HG03354 (cell line): ENCODE measurements around the gene THTPA.

Experiments
- ATAC-seq: cut with Tn5 transposase; IDR thresholded peaks from one replicate; pipeline ENCODE4 v1.9.1; 2021; ENCODE audit warnings: mild to moderate bottlenecking; ENCODE audit not compliant: unreplicated experiment, poor library complexity, severe bottlenecking

The THTPA gene

DNA sequence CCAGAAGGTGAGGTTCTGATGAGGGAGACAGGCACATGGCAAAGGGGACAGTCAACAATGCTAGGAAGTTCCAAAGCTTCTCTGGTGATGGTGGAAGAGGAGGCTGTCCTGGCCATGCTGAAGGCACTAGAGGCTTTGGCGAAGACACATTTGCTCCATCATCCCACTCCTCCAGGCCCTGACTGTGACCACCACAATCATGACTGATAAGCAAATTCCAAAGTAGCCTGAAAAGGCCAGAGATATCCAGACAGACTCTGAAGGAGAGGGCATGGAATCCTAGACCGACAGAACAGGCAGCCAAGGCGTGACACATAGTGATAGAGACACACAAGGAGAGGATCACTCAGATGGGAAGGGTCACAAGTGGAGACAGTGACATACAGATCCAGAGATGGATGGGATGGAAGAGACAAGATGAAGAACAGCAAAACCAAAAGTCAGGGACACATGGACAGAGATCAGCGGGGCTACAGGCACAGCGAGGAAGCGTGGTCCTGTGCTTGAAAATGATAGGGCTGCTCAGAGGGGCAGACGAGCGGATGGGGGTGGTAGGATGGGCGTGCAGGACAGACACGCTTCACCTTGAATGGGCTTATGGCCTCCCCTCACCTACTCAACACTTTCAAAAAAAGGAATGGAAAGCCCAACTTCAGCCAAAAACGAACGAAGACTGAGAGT, 5.8 kb upstream of the THTPA start:
- no peak for ATAC-seq

DNA sequence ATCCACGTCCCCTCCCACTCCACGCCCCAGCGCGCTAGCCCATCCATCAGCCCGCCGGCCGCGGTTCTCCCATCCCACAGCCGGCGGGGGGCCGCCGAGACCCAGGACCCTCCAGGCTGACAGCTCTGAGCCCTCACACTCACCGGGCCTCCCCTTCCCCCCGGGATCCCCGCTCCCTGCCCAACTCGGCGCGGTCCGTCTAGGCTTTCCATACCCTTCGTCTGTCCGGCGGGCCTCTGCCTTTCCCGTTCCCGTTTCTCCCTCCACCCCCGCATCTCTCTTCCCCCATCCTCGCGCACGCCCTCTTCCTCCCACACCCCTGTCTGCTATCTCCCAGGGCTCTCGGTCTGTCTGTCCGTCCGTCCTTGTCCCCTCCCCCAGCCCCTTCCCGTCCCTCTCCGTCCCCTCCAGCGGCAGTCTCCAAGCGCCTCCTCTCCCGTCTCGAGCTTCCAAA, 5.2 kb upstream of the THTPA start:
- no peak for ATAC-seq

DNA sequence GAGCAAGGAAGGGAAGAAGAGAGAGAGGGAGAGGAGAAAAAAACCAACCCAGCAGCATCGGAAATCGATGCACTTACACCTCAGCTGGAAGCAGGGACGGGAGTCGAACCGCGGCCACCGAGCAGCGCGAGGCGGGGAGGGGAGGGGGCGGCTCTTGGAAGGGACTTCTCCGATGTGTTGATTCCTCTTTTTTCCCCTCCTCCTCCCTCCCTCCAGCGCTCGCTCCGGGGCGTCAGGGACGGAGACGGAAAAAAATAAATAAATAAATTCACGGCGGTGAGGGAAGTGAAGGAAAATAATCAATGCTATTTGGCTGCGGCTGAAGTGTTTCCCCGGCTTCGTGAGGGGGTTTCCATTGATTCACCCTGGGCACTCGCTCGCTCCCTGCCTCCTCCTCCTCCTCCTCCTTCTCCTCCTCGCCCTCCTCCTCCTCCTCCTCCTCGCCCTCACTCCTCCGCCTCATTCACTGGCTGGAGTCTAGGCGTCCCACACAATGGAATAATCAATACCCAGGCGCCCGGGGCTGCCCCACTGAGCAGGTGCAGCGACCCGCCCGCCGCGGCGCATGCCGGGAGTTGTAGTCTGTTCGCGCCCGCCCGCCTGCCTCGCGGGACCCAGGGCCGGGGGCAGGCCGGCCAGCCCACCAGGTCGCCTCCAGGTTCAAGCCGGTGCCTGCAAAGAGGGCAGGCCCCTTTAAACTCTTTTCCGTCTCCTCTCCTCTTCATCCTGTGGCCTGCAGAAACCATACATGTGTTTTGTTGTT, 4.6 kb upstream of the THTPA start, which contains the start of gene ZFHX2:
Gene ZFHX2, minus strand, starts transcription at position 500 of the 763 bp plus-strand sequence. CDS start 16,440 bp downstream, outside the sequence.
- peak; percentile 56 for ATAC-seq

DNA sequence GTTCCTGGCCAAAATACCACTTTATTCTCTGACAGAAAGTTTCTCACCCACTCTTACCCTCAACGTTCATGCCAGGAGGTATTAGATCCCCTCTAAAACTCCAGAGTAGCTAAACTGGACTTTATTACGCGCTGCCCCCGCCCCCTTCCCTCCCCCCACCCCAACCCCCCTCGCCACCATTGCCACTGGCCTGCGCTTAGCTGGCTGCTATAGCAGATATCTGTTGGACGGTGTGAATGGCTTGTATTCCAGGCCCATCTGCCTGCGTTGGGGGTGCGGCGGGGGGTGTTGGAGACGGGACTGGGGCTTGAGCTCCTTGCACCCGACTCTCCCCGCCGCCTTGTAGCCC, 564 bp upstream of the THTPA start:
- no peak for ATAC-seq

DNA sequence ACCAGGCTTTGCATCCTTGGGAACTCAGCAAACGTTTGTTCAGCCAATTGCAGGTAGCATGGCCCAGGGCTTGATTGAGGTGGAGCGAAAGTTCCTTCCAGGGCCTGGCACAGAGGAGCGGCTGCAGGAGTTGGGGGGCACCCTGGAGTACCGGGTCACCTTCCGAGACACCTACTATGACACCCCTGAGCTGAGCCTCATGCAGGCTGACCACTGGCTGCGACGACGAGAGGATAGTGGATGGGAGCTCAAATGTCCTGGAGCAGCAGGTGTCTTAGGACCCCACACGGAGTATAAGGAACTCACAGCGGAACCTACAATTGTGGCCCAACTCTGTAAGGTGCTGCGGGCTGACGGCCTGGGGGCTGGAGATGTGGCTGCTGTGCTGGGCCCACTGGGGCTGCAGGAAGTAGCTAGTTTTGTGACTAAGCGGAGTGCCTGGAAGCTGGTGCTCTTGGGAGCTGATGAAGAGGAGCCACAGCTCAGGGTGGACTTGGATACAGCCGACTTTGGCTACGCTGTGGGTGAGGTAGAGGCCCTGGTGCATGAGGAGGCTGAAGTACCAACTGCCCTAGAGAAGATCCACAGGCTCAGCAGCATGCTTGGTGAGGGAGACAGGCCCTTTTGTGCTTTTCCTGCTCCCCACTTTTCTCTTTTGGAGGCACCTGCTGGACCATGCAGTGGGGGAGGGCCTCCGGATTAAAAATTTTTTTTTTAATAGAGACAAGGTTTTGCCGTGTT, 799 bp downstream of the THTPA start:
- no peak for ATAC-seq

DNA sequence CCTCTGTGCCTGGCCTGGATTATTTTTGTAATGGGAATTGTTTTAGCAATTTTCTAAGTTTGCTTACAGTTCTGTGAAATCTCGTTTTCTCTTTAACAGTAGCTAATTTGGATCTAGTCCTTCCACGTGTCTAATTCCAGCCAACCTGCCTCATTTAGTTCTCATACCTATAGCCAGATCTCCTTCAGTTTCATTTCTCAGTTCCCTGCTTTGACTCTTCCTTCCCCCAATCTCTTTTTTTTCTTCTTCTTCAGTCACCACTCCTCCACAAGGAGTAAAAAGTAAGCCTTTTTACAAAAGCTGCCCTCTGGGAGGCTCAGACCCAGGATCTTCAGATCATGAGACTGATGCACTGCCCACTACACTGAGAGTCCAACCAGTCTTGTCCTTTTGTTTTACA, 1.4 kb downstream of the THTPA start:
- no peak for ATAC-seq

DNA sequence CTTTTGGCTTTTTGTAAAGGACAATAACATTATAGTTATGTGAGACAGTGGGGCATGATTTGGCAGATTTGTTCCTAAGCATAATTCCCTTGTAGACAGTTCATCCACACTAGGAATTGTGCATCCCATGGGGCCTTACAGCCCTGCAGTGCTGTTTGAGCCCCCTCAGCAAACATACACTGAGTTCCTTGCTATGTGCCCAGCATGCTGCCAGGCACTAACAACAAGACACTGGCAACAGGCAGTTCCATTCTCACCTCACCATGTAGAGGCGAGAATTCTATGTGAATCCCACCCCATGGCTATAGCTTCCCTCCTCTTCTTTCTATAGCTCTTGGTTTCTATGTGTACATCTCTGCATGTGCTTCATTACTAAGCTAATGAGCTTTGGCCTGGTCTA, 1.9 kb downstream of the THTPA start:
- no peak for ATAC-seq

DNA sequence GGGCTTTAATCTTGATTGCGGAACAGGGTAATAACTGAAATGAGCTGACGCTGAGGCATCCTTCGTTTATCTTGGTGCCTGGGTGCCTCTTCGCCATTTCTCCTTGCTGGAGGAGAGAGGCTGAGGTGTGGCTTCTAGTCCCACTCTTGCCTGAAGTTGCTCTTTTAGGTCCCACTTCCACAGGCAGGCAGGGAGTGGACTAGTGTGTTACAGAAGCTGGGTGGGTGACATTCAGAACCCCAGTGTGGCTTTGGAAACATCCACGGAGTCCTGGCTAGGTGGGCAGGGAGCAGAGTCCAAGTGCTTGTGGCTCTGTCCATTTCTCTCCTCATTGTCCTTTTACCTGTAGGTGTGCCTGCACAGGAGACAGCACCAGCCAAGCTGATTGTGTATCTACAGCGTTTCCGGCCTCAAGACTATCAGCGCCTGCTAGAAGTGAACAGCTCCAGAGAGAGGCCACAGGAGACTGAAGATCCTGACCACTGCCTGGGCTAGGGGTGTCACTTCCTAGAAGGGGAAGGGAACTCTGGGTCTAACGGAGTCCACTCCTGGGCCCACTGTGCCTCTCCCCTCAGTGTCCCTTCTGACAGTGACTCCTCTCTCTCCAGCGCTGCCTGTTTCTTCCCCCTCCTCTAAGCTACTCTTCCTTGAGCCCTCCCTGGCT, 2.4 kb downstream of the THTPA start:
- ATAC-seq, result no peak

DNA sequence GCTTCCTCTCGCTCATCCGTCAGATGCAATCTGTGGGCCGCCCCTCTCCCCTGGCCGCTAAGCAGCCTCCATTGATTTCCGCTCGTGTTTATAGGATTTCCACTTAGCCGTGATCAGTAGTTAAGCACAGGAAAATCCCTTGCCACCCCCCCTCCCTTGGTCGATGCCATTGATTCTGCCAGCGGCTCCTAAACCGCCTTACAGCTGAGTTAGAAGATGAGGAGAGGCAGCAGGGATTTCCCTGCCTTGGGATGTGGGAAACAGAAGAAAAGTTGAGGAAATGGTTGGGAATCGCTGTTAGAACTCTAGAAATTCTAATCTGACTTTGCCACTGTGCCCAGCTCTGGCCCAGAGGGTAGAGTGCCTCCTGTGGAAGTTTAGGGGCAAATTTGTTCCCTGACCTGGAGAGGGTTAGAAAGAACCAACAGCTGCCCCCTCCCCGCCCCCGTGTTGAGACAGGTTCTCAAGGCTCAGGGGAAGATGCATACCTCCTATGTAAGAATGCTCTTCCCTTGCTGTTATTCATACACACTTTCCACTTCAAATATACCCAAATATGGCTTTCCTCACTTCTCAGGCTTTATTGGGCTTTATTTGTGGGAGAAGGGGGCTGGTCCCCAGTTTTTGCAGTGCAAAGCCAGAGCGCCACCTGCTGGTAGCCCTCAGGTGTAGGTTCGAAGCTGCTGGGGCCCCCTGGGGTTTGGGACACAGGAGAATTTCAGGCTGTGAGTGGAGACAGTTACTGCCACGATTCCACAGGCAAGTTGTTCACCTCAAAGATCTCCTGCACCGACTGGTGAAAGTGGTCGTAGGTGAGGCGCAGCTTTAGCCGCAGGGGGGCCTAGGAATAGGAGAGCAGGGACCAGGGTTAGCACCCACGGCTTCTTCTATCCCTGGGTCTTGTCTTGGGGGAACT, 3.2 kb downstream of the THTPA start:
- ATAC-seq, result no peak

DNA sequence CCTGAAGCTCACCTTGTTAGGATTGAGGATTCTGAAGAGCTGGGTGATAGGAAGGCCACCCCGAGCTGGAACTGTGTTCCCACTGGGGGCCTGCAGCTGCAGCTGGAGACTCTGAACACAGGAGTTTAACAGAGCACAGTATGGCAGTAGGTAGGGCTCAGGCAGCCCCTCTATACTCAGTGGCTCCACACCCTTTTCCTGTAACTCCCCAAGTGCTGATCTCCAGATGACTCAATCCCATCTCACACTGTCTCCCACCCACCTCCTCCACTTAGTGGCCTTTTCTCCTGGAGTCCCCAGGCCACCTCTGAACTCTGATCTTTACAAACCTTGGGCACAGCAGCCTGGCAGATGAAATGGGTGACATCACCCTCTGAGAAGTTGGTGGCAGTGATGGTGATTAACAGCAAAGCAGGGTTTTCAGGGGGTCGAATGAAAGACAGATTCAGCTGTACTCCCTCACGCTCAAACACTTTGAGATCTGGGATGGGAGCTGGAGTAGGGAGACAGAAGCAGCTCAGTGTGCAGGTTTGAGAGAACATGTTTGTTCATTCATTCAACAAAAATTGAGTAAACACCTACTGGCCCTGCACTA, 4.0 kb downstream of the THTPA start:
- no peak for ATAC-seq

DNA sequence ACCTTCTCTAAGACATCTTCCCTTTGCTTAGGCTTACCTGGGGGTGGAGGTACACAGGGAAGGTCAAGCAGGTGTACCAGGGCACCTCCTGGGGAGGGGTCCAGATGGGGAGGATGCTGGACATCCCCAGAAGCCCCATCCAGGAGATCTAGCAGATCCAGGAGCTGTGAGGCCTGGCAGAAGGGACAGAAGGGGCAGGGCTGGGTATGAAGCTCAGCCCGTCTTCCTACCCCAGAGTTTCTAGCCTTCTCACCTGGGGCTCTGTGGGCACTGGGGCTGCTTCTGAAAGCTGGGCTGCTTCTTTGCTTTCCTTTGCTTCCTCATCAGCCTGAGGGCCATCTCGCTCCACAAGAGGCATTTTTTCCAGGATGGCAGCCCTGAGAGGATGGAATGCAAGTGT, 5.2 kb downstream of the THTPA start:
- no peak for ATAC-seq

DNA sequence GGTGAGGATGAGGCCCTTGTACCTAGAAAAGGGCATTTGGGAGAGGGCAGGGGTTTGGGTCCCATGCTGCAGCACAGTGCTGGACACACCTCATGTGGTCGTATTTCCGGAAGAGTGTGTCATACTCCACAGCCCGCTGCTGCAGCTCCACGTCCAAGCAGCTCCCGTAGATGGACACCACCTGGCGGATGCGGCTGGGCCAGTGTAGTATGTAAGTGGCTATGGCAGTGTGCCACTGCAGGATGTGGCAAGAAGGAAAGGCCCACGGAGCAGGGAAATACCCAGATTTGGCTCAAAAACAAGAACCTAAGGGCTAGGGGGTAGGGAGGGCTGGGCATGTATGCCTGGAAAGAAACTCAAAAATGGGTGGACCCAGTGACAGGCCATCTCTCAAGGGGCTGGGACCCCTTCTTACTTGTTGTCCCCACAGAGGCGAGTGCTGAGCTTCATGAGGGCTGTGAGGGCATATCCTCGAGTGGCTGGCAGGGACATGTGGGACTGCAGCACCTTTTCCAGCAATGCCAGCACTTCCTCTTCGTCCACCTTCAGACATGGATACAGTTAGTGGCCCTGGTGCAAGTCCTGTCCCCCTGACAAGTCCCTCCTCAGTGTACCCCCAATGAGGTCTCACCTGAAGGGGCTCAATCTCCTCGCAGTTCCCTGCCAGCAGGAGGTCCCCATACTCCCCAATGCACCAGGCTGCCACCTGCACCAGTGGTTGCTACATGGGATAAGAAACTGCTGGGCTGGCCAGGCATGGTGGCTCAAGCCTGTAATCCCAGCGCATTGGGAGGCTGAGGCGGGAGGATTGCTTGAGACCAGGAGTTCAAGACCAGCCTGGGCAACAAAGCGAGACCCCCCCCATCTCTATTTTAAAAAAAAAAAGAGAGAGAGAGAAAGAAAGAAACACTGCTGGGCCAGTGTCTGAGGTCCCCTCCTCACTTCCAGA, 6.1 kb downstream of the THTPA start:
- no peak for ATAC-seq

DNA sequence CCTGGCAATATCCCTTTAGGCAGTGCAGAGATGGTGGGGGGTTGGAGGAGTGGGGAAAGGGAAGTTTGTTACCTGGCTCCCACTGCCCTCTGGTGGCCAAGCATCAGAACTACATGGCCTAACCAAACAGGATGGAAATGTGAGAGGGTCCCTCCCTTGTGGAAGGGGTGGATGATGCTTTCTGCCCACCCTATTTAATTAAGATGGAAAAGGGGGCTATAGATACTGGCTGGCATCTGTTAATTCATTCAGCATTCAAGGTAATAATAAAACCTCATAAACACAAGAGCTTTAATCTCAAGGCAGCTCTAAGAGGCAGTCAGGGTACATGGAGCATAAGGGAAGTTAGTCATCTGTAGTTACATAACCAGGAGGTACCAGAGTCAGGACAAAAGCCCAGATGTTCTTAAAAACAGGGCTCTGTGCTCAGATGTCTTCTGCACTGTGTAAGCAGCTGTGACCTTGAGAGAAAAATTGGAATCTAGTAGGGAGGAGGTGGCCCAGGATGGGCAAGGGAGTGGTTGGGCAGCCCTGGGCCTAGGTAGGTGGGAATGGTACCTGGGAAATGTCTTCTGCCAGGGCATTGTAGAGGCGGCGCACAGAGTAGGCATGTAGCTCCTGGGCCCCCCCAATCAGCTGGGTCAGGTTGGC, 6.9 kb downstream of the THTPA start:
- no peak for ATAC-seq

DNA sequence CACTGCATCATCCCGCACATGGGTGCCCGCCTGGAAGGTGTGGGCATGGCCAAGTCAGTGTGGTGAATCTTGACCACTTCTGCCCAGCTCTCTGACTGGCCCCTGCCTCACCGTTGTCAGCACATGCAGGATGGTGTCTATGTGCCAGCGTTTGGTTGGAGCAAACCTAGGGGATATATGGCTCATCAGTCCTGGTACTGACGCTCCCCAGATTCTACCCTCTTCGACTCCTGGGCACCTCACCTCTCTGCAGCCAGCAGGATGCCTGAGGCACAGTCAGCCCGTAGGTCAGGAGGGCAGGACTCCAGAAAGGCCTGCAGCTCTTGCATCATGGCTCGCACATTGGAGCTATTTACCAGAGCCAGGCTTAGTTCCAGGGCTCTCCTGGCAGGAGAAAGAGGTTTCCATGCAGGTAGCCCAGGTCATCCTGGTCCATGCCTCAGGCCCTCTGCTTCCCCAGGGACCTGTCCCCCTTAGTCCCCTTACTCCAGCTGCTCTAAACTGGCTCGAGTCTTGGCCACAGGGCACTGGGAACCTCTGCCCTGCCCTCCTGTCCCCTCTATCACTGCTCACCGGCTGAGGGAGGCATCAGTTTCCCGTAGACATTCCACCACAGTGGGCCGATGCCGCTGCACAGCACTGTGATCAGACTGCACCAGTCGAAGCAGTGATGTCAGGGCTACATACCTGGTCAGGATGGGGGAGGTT, 7.6 kb downstream of the THTPA start:
- ATAC-seq, result no peak

DNA sequence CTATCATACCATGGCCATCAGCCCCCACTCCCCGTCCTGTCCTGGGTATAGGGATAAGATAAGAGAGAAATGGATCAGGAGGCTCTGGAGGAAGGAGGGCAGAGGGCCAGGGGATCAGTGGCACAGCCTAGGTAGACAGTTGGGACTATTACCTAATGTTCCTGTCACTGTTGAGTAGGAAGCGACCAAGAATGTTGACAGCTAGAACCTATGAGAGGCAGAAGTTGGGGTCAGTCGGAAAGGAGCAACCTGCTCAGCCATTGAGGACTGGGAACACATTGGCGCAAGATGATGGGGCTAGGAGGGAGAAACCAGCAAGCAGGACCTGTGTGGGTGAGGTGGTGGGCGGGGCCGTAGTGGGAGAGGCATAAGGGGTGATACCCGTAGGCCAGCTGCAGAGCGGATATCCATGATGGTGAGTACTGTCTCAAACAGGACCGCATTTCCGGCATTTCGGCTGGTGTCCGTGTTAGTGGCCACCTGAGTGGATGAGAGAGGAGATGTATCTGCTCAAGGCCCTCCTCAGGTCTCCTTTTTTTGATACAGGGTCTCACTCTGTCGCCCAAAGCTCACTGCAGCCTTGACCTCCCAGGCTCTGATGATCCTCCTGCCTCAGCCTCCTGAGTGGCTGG, 8.2 kb downstream of the THTPA start:
- no peak for ATAC-seq

DNA sequence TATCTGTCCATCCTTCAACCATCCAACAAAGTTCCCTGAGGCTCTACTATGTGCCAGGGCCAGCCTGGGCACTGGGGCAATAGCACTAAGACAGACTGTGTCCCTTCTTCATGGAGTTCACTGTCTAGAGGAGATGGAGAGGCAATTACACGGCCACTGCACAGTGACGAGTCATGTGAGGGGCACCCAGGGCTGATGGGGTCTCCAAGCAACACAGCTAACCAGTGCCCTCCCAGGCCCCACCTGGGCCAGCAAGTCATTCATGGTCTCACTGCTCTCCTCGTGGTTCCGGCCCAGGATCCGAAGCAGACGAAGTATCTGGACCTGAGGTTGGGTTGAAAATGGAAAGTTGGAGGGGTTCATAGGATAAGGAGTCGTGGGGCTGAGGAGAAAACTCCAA, 8.8 kb downstream of the THTPA start:
- ATAC-seq, result no peak
